Liver (tissue), 9 donors: ENCODE data around the gene STX2. TPM values are rescaled to one million over a fixed set of nuclear protein-coding genes. Genes with fewer than 3 reads are reported as not detected.
A peak's percentile ranks its signal among the peaks of the same experiment; 100 is the strongest.
"Not testable (repeated sequence)": the region's sequence is repeated elsewhere in the genome, so short reads cannot be mapped to it uniquely, and the experiment has no call there.

Source experiments
- DNase-seq: peaks from one replicate; pipeline ENCODE4 v3.0.0-alpha.2; 2017; ENCODE audit warnings: low spot score
- H3K27ac ChIP-seq, 2 donors: one replicate each; pipeline ENCODE4 v1.7.0; 2013; ENCODE audit warnings: inconsistent platforms in 2 of 2, low read length in 2 of 2, control low read depth in 1 of 2, low read depth in 1 of 2, mild to moderate bottlenecking in 1 of 2
- H3K27me3 ChIP-seq, 4 donors: one replicate each; pipeline versions ENCODE4 v1.6.1 to v1.7.0; 2013; ENCODE audit warnings: low read length in 3 of 4, inconsistent platforms in 1 of 4, mild to moderate bottlenecking in 1 of 4, moderate library complexity in 1 of 4; ENCODE audit not compliant: control insufficient read depth in 4 of 4, insufficient read depth in 4 of 4
- H3K36me3 ChIP-seq, 4 donors: one replicate each; pipeline versions ENCODE4 v1.6.1 to v1.7.0; 2013; ENCODE audit warnings: low read length in 3 of 4, mild to moderate bottlenecking in 3 of 4, low read depth in 1 of 4, moderate library complexity in 1 of 4; ENCODE audit not compliant: control insufficient read depth in 4 of 4, insufficient read depth in 3 of 4
- H3K4me1 ChIP-seq, 4 donors: one replicate each; pipeline versions ENCODE4 v1.6.1 to v1.7.0; 2013; ENCODE audit warnings: low read length in 3 of 4, mild to moderate bottlenecking in 3 of 4, moderate library complexity in 1 of 4; ENCODE audit not compliant: control insufficient read depth in 4 of 4, insufficient read depth in 4 of 4
- H3K4me3 ChIP-seq, 3 donors: one replicate each; pipeline versions ENCODE4 v1.6.1 to v1.7.0; 2013; ENCODE audit warnings: low read length in 3 of 3, control low read depth in 1 of 3, low read depth in 1 of 3, mild to moderate bottlenecking in 1 of 3
- H3K9ac ChIP-seq, 2 donors: one replicate each; pipeline ENCODE4 v1.7.0; 2013; ENCODE audit warnings: low read length in 2 of 2, mild to moderate bottlenecking in 2 of 2, moderate library complexity in 2 of 2, control low read depth in 1 of 2, low read depth in 1 of 2
- H3K9me3 ChIP-seq, 4 donors: one replicate each; pipeline versions ENCODE4 v1.6.1 to v1.7.0; 2013; ENCODE audit warnings: low read length in 3 of 4; ENCODE audit not compliant: control insufficient read depth in 4 of 4
- EGR1 ChIP-seq, 2 donors: IDR thresholded peaks; 2 replicates each; pipeline ENCODE4 v1.6.1; 2016 to 2018; ENCODE audit warnings: antibody characterized with exemption in 2 of 2, low read depth in 2 of 2
- FOXA1 ChIP-seq: IDR thresholded peaks from 2 replicates; pipeline ENCODE4 v1.6.1; 2016; ENCODE audit warnings: antibody characterized with exemption
- FOXA2 ChIP-seq: IDR thresholded peaks from 2 replicates; pipeline ENCODE4 v1.6.1; 2016; ENCODE audit warnings: antibody characterized with exemption
- HNF4A ChIP-seq, 2 donors: conservative IDR thresholded peaks; 2 replicates each; pipeline ENCODE4 v1.6.1; 2016; ENCODE audit warnings: antibody characterized with exemption in 2 of 2, mild to moderate bottlenecking in 2 of 2
- HNF4G ChIP-seq: IDR thresholded peaks from 2 replicates; pipeline ENCODE4 v1.6.1; 2016; ENCODE audit warnings: antibody characterized with exemption
- JUND ChIP-seq, 2 donors: IDR thresholded peaks; 2 replicates each; pipeline ENCODE4 v1.6.1; 2016; ENCODE audit warnings: antibody characterized with exemption in 2 of 2
- NR2F2 ChIP-seq: IDR thresholded peaks from 2 replicates; pipeline ENCODE4 v1.6.1; 2016; ENCODE audit warnings: antibody characterized with exemption
- RAD21 ChIP-seq, 2 donors: IDR thresholded peaks; 2 replicates each; pipeline ENCODE4 v1.6.1; 2016; ENCODE audit warnings: antibody characterized with exemption in 2 of 2, mild to moderate bottlenecking in 2 of 2
- RXRA ChIP-seq, 2 donors: IDR thresholded peaks; 2 replicates each; pipeline ENCODE4 v1.6.1; 2017 to 2018; ENCODE audit warnings: antibody characterized with exemption in 2 of 2, mild to moderate bottlenecking in 1 of 2
- TAF1 ChIP-seq: conservative IDR thresholded peaks from 2 replicates; pipeline ENCODE4 v1.6.1; 2016; ENCODE audit warnings: antibody characterized with exemption, mild to moderate bottlenecking
- YY1 ChIP-seq: IDR thresholded peaks from 2 replicates; pipeline ENCODE4 v1.6.1; 2016; ENCODE audit warnings: antibody characterized with exemption, mild to moderate bottlenecking
- WGBS: extraction: QIAGEN DNeasy Blood & Tissue Kit; methylation state at CpG from one replicate; pipeline ENCODE4 v1.1.7; 2013; 5-methylcytosine and 5-hydroxymethylcytosine counted together
- polyA plus RNA-seq, 2 donors: library from polyadenylated mRNA; stranded (reverse) in 1 of 2; unstranded in 1 of 2; fragments of 200-250 nt in 1 of 2; fragments of >200 nt in 1 of 2; fragmentation: Nextera tagmentation in 1 of 2; extraction: Ambion mirVana in 1 of 2; gene quantifications; one replicate each; pipeline versions ENCODE4 v1.2.1 to v1.2.3, GENCODE V29; 2013 to 2015
- total RNA-seq, 2 donors: library from RNA; depleted of rRNA; stranded (reverse); fragments of >200 nt; gene quantifications; one replicate each; pipeline ENCODE4 v1.2.3, GENCODE V29; 2014
- TF ChIP-seq, protein P1 (sequence below): IDR thresholded peaks from 2 replicates; pipeline ENCODE4 v1.6.1; 2016; ENCODE audit warnings: antibody characterized with exemption
- TF ChIP-seq, protein P2 (sequence below): IDR thresholded peaks from 2 replicates; pipeline ENCODE4 v1.6.1; 2016; ENCODE audit warnings: antibody characterized with exemption
- TF ChIP-seq, protein P3 (sequence below): fragments of 150-350 bp; IDR thresholded peaks from 2 replicates; pipeline ENCODE4 v1.5.1; 2017; ENCODE audit warnings: improper control_type of control experiment, low read depth, low read length; ENCODE audit not compliant: missing input control
- TF ChIP-seq, protein P4 (sequence below): IDR thresholded peaks from 2 replicates; pipeline ENCODE4 v1.6.1; 2016; ENCODE audit warnings: antibody characterized with exemption
- TF ChIP-seq, protein P5 (sequence below): IDR thresholded peaks from 2 replicates; pipeline ENCODE4 v1.6.1; 2016; ENCODE audit warnings: antibody characterized with exemption, mild to moderate bottlenecking
- donor health status: healthy.
- donor health status: healthy.
- donor health status: healthy.
- donor health status: healthy.
- donor health status: healthy.

STX2 gene
- total RNA-seq (10 to 100 TPM; 11.6 to 13.8 TPM), polyA plus RNA-seq (1 to 10 TPM; 4.7 to 6.2 TPM)

DNA sequence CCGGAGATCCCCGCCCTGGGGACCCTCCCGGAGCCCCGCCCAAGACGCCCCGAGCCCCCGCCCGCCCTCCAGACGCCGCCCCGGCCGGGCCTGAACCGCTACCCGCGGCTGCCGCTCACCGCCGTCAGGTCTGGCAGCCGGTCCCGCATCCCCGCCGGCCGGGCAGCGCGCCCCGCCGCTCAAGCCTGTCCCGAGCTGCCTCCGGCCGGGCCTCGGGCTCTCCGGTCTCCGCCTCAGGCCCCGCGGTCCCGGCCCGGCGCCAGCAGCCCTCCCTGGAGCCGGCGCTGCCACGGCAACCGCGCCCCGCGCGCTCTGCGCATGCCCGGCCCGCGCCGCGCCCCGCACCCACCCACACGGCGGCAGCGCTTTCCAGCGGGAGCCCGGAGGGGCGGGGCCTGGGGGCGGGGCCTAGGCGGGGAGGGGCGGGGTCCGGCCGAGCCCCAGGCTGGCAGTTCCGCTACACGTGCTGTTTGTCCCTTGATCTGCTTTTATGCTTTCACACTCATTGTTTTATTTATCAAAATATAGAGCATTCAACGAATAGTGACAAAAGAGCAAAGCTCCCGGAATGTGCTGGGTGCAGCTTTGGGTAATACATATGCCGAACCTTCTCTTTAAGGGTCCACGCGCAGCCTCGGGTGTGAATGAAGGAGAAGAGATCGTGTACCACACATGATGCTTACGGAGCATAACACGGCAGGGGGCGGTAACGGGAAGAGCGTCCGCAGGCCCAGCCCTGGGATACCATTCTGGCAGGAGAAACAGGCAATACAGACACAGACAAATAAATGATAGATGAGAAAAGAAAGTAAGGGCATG, at the start of gene STX2:
Gene STX2 (minus strand): TSS at position 300 of the 819 bp plus-strand sequence. CDS start 151 bp downstream, at position 149.
- peaks cover 3 to 19% (median 13%) of the 10 kb centered on the region in 4 donors for H3K4me1 ChIP-seq
- H3K27me3 ChIP-seq, result no peaks in the 10 kb centered on the region
- 1% methylated on average over 79 of the region's 79 CpGs for WGBS
- TF ChIP-seq, protein P1, sequence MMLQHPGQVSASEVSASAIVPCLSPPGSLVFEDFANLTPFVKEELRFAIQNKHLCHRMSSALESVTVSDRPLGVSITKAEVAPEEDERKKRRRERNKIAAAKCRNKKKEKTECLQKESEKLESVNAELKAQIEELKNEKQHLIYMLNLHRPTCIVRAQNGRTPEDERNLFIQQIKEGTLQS, result no peak
- TF ChIP-seq, protein P2, sequence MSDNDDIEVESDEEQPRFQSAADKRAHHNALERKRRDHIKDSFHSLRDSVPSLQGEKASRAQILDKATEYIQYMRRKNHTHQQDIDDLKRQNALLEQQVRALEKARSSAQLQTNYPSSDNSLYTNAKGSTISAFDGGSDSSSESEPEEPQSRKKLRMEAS, result peak; percentile 84
- TF ChIP-seq TAF1, result no peak
- TF ChIP-seq, protein P3, sequence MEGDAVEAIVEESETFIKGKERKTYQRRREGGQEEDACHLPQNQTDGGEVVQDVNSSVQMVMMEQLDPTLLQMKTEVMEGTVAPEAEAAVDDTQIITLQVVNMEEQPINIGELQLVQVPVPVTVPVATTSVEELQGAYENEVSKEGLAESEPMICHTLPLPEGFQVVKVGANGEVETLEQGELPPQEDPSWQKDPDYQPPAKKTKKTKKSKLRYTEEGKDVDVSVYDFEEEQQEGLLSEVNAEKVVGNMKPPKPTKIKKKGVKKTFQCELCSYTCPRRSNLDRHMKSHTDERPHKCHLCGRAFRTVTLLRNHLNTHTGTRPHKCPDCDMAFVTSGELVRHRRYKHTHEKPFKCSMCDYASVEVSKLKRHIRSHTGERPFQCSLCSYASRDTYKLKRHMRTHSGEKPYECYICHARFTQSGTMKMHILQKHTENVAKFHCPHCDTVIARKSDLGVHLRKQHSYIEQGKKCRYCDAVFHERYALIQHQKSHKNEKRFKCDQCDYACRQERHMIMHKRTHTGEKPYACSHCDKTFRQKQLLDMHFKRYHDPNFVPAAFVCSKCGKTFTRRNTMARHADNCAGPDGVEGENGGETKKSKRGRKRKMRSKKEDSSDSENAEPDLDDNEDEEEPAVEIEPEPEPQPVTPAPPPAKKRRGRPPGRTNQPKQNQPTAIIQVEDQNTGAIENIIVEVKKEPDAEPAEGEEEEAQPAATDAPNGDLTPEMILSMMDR, result peak; percentile 16
- TF ChIP-seq RAD21 (IDR thresholded peaks at IDR 0.05), result peak in 1 of 2 donors; percentile 12
- H3K27ac ChIP-seq, result peak within 1 kb of the TSS; percentile 74 to 81
- H3K9ac ChIP-seq, result peak within 1 kb of the TSS in 1 of 2 donors; percentile 21
- H3K9me3 ChIP-seq, result no peaks in the 10 kb centered on the region
- peak within 1 kb of the TSS; percentile 46 to 95 (median 55) for H3K4me3 ChIP-seq
- peak; percentile 98 for DNase-seq
- no peaks in the 10 kb centered on the region for H3K36me3 ChIP-seq

DNA sequence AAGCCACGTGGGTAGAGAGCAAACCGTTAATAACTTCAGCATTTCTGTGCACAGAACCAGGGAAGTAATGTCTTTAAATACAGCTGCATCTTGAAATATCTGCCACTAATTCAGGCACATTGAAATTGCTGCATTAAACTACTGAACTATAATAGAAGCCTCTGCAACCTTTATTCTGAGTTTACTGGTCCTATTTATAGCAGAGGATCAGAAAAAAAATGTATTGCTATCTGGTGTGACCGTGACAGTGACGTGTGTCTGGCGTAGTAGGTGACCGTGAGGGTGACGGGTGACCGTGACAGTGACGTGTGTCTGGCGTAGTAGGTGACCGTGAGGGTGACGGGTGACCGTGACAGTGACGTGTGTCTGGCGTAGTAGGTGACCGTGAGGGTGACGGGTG, 48.1 kb upstream of the STX2 start:
- not testable (repeated sequence) for H3K9ac ChIP-seq, DNase-seq, H3K36me3 ChIP-seq, H3K27ac ChIP-seq, H3K27me3 ChIP-seq, H3K9me3 ChIP-seq, H3K4me3 ChIP-seq, H3K4me1 ChIP-seq
- 92% methylated on average over 11 of the region's 17 CpGs for WGBS

DNA sequence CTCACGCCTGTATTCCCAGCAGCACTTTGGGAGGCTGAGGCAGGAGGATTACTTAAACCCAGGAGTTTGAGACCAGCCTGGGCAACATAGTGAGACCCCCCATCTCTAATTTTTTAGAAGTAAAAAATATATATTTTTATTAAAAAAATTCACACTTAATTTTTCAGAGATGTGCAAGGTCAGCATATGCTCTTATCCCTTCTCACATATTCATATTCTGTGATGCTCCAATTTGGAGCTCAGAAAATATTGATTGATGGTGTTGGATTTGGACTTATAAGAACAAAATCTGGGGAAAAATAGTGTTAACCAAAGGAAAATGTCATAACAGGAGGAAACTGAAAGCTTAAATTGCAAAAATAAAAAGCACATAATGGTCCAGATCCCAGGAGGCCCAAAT, 42.5 kb upstream of the STX2 start:
- Histone ChIP-seq H3K36me3 (peaks cover 0 to 2% (median 0%) of the 10 kb centered on the region in 4 donors), H3K4me1 (peaks cover 1 to 13% (median 3%) of the 10 kb centered on the region in 4 donors), H3K27me3 (no peaks in the 10 kb centered on the region), H3K9me3 (peaks cover 0 to 3% (median 0%) of the 10 kb centered on the region in 4 donors), H3K9ac (no peak overlapping the region), H3K27ac (no peak overlapping the region), H3K4me3 (no peak overlapping the region)
- 92% methylated on average over 1 of the region's 1 CpG for WGBS
- no peak for DNase-seq
- TF ChIP-seq, protein P4, sequence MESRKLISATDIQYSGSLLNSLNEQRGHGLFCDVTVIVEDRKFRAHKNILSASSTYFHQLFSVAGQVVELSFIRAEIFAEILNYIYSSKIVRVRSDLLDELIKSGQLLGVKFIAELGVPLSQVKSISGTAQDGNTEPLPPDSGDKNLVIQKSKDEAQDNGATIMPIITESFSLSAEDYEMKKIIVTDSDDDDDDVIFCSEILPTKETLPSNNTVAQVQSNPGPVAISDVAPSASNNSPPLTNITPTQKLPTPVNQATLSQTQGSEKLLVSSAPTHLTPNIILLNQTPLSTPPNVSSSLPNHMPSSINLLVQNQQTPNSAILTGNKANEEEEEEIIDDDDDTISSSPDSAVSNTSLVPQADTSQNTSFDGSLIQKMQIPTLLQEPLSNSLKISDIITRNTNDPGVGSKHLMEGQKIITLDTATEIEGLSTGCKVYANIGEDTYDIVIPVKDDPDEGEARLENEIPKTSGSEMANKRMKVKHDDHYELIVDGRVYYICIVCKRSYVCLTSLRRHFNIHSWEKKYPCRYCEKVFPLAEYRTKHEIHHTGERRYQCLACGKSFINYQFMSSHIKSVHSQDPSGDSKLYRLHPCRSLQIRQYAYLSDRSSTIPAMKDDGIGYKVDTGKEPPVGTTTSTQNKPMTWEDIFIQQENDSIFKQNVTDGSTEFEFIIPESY, result no peak
- TF ChIP-seq YY1 (no peak), JUND (IDR thresholded peaks at IDR 0.05) (no peak), FOXA2 (no peak), NR2F2 (no peak), HNF4A (conservative IDR thresholded peaks at IDR 0.05) (no peak), TAF1 (no peak), RXRA (IDR thresholded peaks at IDR 0.05) (no peak), FOXA1 (no peak), HNF4G (no peak), RAD21 (IDR thresholded peaks at IDR 0.05) (no peak), EGR1 (IDR thresholded peaks at IDR 0.05; ENCODE audit: low read depth in 2 of 2) (no peak)
- TF ChIP-seq, protein P1, result no peak
- TF ChIP-seq, protein P3, result no peak
- TF ChIP-seq, protein P5, sequence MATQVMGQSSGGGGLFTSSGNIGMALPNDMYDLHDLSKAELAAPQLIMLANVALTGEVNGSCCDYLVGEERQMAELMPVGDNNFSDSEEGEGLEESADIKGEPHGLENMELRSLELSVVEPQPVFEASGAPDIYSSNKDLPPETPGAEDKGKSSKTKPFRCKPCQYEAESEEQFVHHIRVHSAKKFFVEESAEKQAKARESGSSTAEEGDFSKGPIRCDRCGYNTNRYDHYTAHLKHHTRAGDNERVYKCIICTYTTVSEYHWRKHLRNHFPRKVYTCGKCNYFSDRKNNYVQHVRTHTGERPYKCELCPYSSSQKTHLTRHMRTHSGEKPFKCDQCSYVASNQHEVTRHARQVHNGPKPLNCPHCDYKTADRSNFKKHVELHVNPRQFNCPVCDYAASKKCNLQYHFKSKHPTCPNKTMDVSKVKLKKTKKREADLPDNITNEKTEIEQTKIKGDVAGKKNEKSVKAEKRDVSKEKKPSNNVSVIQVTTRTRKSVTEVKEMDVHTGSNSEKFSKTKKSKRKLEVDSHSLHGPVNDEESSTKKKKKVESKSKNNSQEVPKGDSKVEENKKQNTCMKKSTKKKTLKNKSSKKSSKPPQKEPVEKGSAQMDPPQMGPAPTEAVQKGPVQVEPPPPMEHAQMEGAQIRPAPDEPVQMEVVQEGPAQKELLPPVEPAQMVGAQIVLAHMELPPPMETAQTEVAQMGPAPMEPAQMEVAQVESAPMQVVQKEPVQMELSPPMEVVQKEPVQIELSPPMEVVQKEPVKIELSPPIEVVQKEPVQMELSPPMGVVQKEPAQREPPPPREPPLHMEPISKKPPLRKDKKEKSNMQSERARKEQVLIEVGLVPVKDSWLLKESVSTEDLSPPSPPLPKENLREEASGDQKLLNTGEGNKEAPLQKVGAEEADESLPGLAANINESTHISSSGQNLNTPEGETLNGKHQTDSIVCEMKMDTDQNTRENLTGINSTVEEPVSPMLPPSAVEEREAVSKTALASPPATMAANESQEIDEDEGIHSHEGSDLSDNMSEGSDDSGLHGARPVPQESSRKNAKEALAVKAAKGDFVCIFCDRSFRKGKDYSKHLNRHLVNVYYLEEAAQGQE, result no peak
